GM19099 (cell line): ENCODE results near the gene GSK3B.
A peak's percentile ranks its signal among the peaks of the same experiment; 100 is the strongest.

Source experiments
- POLR2A ChIP-seq: IDR thresholded peaks from 3 replicates; pipeline ENCODE4 v1.6.1; 2011; ENCODE audit warnings: low read depth; ENCODE audit not compliant: insufficient read length; ENCODE audit errors: extremely low read depth

GSK3B gene

DNA sequence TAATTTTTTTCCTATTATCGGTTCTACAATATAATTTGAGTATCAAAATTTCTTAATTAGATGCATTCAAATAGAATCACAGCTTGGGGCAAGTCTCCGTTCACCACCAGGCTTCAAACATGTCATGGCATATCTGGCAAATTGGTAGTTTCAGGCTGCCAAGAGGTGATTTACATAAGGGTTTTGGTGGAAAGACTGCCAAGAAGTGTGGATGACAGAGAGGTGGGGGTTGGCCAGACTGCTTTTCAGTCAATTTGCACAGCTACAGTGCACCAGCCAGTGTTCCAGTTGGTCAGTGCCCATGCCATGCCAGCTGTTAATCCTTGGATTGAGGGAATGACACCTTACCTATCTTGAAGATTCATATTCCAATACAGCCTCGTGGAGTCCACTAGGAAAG is 8.4 kb upstream of the GSK3B start:
- TF ChIP-seq POLR2A: no peak

DNA sequence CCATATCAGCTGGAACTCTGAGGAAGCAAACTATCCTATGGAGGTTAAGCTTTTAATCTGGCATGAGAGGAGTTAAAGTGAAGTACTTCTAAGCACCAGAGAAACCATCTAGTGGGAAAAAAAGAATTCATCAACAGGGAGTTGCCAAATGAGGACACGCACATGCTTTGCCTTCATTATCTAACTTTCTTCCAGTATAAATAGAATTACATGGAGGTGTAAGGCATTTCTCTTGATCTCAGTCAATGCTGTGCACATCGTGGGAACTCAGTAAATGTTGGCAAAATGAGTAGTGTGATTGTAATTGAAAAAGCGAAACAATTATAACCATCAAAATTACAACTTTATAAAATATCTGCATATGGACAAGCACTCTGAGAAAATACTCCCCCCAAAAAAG is 8.0 kb upstream of the GSK3B start:
- no peak for TF ChIP-seq POLR2A

DNA sequence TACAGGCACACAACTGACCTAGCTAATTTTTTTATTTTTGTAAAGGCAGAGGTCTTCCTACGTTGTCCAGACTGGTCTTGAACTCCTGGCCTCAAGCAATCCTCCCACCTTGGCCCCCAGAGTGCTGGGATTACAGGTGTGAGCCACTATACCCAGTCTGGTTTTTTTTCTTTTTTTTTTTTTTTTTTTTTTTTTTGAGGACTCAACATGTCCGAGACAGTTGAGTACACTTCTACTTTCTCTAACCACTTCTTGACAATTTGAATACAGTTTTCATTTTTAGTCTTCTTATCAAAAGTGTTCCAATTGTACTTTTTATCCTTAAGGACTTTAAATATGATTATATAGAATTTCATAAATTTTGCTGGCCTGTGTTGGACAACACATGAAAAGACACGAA is 7.4 kb upstream of the GSK3B start:
- no peak for TF ChIP-seq POLR2A

DNA sequence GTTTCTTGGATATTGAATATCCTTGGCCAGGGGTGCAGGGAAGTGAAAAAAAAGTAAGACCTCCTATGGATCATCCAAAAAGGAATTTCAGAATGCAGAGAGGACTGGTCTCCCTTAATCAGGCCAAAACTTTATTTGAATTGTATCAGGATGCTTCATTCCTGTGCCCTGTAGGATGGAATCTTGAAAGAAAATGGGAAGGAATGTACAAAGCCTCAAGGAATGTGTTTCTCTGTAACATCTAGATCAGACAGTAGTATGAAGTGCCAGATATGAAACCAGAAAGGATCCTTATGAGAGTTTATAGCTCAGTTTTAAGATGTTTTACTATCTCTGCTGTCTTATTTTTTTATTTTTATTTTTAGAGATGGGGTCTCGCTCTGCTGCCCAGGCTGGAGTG is 6.5 kb upstream of the GSK3B start:
- no peak for TF ChIP-seq POLR2A

DNA sequence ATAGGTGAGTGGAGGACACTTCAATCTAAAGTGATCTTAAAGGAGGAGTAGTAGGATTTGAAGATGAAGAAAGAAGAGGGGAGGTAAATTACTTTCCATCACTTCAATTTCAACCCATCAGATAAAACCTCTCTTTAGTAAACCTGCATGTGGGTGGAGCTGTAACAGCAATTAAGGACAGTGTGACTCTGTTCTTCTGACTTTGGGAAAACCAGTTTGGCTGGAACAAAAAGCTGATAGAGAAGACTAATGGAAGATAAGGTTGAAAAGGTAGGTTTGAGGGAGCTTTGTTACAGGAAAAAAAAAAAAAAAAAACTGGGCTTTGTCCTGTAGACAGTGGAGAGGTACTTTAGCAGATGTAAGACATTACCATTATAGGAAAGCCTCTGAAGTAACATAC is 4.5 kb upstream of the GSK3B start:
- no peak for TF ChIP-seq POLR2A

DNA sequence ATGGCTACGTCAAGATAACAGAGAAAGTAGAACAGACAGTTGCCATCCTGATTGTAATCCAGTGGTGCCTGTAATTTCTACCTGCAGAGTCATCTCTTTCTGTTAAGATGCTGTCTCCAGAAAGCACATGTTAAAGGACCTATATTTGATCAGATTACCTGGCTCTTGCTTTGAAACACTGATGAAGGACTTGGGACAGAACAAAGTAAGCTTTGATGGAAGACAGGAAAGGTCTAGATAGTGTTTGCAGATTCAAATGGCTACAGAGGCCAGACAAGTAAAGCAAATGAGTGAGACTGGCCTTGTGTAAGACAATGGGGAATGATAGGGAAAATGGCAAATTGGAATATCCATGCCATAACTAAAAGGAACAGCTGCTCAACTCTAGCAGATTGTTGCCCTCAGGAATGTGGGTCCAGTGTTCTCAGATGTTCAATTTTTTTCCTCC is 1.8 kb upstream of the GSK3B start:
- no peak for TF ChIP-seq POLR2A

DNA sequence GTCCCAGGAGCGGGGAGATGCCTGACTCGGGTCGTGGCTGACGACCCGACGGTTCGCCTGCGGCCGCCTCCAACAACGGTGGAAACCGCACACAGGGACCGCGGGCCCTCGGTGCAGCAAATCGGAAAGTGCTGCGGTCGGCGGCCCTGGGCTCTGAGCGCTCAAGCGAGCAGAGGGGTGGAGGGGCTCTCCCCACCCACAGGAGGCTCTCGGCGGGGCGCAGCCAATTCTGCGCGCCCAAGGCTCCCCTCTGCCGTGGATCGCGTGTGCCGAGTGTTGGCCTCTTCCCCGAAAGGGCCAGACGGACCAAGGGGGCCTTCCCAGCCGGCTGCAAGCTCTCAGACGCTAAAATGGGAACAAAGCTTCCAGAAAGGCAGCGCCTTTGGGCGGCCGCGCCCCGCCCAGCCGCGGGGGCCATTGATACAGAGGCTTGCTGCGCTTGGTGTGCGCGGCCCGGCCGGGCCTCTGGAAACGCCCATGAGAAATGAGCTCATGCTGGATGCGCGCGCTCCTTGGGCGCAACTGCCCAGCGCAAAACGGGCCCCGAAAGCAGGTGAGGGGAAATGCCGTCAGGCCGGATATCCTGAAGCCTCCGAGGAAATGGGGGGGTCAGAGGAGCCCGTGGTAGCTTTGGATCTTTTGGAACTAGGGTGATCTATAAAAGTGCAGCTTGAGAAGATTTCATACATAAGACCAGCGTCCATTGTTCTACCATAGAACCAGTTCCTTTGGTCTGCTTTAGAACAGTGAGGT is 1.2 kb upstream of the GSK3B start:
- TF ChIP-seq POLR2A: peak; percentile 88

DNA sequence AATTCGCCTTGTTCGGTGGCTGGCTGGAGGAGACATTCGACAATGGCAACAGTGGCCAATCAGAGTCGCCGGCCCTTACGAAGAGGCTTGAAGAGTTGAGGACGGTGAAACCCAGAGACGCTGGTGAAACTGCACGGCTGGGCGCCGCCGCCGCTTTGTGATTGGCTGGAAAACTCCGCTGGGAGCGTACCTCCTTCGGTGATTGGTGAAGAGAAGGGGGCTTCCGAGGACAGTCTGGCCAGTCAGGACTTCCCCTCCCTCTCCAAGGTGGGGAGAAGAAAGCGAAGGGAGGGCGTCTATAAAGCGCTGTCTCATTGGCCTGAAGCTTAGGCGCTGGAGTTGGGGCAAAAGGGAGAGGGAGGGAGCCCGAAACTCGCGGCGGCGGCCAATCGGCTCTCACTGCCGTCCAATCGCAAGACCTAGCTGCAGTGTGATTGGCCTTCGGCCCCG is 554 bp upstream of the GSK3B start:
- TF ChIP-seq POLR2A: no peak

DNA sequence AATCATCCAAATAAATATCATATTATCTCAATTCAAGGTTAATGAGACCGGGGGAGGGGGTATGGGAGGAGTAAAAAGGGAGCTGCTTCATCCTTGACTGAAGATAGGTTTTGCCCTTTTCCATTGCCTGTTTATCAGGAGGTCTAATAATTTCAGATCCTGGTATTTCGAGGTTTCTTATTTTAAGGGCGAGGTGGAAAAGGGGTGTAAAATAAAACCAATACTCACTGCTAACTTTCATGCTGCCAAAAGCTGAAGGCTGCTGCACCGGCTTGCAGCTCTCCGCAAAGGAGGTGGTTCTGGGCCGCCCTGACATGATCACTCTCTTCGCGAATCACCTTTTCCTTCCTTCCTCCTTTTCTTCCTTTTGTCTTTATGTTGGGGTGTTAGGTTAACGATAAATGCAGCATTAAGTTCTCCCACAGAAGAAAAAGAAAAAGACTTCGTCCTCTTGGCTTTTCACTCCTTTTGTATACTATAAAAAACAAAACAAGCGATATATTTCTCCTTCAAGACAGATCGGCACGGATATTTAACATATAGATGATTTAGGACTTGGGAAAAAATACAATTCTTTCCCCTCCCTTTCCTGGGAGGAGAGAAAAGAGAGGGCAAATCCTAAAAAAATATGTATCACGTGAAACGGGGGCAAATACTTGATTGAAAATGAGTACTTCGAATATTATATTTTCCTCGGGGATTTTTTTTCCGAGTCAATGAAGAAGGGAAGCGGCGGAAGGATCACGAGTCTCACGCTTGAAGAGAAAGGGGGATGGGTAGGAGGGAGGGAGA is 932 bp downstream of the GSK3B start:
- no peak for TF ChIP-seq POLR2A

DNA sequence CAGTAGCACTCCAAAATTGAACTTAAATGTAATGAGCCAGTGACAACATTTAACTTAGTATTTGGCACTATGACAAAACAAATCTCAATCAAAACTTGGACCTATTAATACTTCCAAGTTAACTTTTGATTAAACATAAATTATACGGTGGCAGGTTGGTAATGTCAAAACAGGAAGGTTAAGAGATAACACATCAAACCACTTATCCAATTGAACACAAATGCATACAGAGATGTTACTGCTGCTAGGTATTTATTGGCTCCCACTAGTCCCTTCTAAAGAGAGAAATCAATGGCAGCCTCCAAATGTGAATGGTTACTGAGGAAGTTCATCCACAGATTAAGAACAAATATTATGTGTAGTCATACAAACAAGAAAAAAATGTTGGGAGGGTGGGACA is 1.8 kb downstream of the GSK3B start:
- no peak for TF ChIP-seq POLR2A

DNA sequence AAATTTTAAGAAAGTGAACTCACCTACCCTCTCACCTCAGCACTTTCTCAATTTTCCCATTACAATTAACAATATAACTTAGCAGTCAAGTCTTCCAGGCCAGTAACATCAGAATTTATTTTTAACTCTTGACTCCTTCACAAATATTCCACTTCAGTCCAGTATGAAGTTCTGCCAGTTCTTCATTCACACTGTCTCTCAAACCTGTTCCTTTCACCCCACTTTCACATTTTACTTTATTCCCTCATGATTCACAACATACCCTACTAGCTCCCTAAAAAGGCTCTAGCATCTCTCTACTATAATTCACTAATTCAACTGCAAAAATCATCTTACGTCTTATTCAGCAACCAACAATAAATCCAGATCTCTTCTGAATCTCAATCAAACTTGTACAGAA is 3.8 kb downstream of the GSK3B start:
- no peak for TF ChIP-seq POLR2A

DNA sequence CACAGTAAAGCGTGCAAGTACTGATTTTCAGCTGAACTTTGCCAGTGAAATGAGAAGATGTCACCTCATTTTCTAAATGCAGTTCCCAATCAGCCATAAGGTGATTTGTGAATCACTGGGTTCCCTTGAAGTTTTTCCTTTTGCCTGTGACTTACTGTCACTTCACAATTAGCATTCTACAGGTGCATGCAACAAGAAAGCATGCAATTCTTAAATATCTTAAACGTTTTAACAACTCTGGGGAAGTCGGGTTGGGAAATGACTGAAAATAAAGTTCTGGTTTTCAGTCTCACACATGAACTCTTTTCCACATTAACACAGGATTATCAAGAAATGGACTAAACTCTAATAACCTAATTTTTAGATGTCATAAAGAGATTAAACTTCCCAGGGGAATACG is 5.2 kb downstream of the GSK3B start:
- no peak for TF ChIP-seq POLR2A

DNA sequence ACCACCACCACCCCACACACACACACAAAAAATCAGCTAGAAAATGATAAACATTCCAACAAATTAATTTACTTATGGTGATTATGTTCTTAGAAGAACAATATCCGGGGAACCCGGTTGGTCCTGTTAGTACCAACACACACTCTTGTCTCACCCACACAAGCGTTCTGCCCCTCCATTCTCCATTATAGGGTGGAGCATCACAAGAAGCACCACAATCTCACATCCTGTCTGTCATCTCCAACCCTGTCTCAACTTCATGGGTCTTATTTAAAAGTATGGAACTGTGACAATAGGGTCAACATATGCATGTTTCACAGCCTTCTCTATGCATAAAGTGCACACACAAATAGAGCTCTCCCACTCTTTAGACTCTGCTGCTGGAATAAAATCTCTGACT is 5.6 kb downstream of the GSK3B start:
- no peak for TF ChIP-seq POLR2A

DNA sequence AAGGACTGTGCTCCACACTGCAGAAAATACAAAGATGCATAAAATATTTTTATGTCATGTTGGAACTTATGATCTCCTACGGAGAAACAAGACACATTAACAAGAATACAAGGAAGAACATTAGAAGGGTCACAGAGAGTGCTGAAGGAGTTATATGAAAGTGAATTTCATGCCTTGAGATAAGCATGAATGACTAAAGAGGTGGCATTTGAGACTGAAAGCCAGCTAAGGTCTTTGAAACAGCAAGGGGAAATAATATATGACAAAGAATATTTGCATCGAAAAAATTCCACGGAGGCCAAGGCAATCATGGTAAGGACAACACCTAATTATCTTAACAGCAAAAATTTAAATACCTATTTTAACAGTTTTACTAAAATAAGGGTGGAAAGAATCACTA is 12.5 kb downstream of the GSK3B start:
- no peak for TF ChIP-seq POLR2A

DNA sequence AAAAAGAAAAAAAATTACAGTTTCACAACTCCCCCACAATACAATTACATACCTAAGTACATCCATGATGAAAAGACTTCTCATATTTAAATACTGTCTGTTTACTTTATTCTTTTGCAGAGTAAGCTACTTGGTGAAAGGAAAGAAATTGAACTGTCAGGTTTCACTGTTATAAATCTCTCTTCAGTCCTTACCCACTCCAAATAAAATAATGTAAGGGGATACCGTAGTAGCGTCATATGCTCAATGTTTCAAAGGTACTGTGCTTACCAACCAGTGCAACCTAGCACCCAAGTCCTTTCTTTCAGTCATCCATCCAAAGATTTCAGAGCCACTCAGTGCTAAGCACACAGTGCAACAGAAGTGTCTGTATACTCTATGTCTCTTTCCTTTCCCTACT is 13.4 kb downstream of the GSK3B start:
- no peak for TF ChIP-seq POLR2A

DNA sequence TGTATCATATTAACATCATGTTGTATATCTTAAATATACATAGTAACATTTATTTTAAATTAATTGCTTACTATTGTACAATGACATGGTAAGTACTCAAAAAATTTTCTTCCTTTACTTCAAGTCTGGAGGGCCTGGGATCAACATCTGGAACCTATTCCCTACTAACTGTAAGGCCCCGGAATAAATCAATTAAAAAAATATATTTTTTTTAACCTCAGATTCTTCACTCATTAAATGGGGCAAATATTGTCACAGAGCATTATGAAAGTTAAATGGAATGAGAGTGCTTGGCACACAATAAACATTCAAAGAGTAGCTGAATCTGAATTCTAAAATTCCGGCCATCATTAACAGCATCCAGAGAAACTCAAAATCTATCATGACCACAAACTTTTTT is 16.5 kb downstream of the GSK3B start:
- no peak for TF ChIP-seq POLR2A
